OCI-LY3 (cell line): Measurements from ENCODE around the gene OBP2B.
"Not testable (repeated sequence)": the region's sequence is repeated elsewhere in the genome, so short reads cannot be mapped to it uniquely, and the experiment has no call there.

Experiments used
- H2AFZ ChIP-seq: fragments of 200-600, 300-600 bp; shearing (Covaris generic); 2 replicates; pipeline ENCODE4 v1.6.0; 2014; ENCODE audit warnings: antibody characterized with exemption, low read depth, low read length
- H3K27ac ChIP-seq: fragments of 200-600, 300-600 bp; sonication (generic); 2 replicates; pipeline ENCODE4 v1.5.1; 2014; ENCODE audit warnings: mild to moderate bottlenecking, low read length, moderate library complexity, mixed read lengths
- H3K27me3 ChIP-seq: fragments of 200-600, 300-600 bp; sonication (generic); 2 replicates; pipeline ENCODE4 v1.6.1; 2014; ENCODE audit warnings: low read depth, low read length, mixed read lengths
- H3K36me3 ChIP-seq: fragments of 200-600, 300-600 bp; sonication (generic); replicated peaks from 2 replicates; pipeline ENCODE3; 2014; ENCODE audit warnings: low read depth, low read length, mixed read lengths
- H3K4me1 ChIP-seq: fragments of 300-600, 200-600 bp; sonication (generic); 2 replicates; pipeline ENCODE4 v1.6.1; 2014; ENCODE audit warnings: low read length, mixed read lengths
- H3K4me2 ChIP-seq: fragments of 200-600, 300-600 bp; sonication (generic); 2 replicates; pipeline ENCODE4 v1.6.1; 2014; ENCODE audit warnings: low read length, mixed read lengths
- H3K4me3 ChIP-seq: fragments of 300-600, 200-600 bp; sonication (generic); 2 replicates; pipeline ENCODE4 v1.5.1; 2014; ENCODE audit warnings: antibody characterized with exemption, mild to moderate bottlenecking, low read length, moderate library complexity
- H3K79me2 ChIP-seq: fragments of 300-600, 200-600 bp; shearing (Covaris generic); 2 replicates; pipeline ENCODE4 v1.6.1; 2014; ENCODE audit warnings: mild to moderate bottlenecking, low read length, mixed read lengths
- H3K9ac ChIP-seq: fragments of 300-600, 200-600 bp; shearing (Covaris generic); 2 replicates; pipeline ENCODE4 v1.6.0; 2014; ENCODE audit warnings: mild to moderate bottlenecking, low read length, moderate library complexity
- H3K9me3 ChIP-seq: fragments of 200-600, 300-600 bp; shearing (Covaris generic); 2 replicates; pipeline ENCODE4 v1.6.1; 2014; ENCODE audit warnings: low read length, mixed read lengths; ENCODE audit not compliant: insufficient read depth
- H4K20me1 ChIP-seq: fragments of 200-600, 300-600 bp; sonication (generic); 2 replicates; pipeline ENCODE4 v1.6.1; 2016; ENCODE audit warnings: low read length, mixed read lengths; ENCODE audit not compliant: insufficient read depth
- CTCF ChIP-seq: fragments of 200-600, 300-600 bp; sonication (generic); IDR thresholded peaks from 2 replicates; pipeline ENCODE4 v1.5.1; 2014; ENCODE audit warnings: antibody characterized with exemption, low read length, low read depth
- EZH2phosphoT487 ChIP-seq: fragments of 200-600 bp; shearing (Covaris generic); IDR thresholded peaks from 2 replicates; pipeline ENCODE4 v1.6.1; 2018; ENCODE audit warnings: antibody characterized with exemption, mixed run types, low read depth

The OBP2B gene

GRCh38 chr9:133230093-133230492 lies 21.0 kb upstream of the OBP2B start:
- Histone ChIP-seq H3K9me3 (no peaks in the 10 kb centered on the region), H3K36me3 (no peaks in the 10 kb centered on the region), H3K4me1 (no peaks in the 10 kb centered on the region), H3K4me3 (no peak overlapping the region), H3K4me2 (no peak overlapping the region), H3K79me2 (no peaks in the 10 kb centered on the region), H4K20me1 (no peaks in the 10 kb centered on the region), H2AFZ (no peak overlapping the region), H3K9ac (no peak overlapping the region), H3K27me3 (0 out of 2 replicates have a peak, but pooled peaks cover 3% of the 10 kb centered on the region), H3K27ac (no peak overlapping the region)
- TF ChIP-seq EZH2phosphoT487 (no peak), CTCF (no peak)

GRCh38 chr9:133228474-133229193 lies 19.6 kb upstream of the OBP2B start:
- not testable (repeated sequence) for H3K79me2 ChIP-seq, H3K36me3 ChIP-seq, H3K4me1 ChIP-seq, H3K9me3 ChIP-seq, H3K27me3 ChIP-seq, H3K9ac ChIP-seq, H3K4me3 ChIP-seq, H3K4me2 ChIP-seq, H4K20me1 ChIP-seq, H2AFZ ChIP-seq, H3K27ac ChIP-seq

GRCh38 chr9:133227996-133228395 lies 18.9 kb upstream of the OBP2B start:
- not testable (repeated sequence) for H3K4me1 ChIP-seq, H2AFZ ChIP-seq, H3K4me2 ChIP-seq, H3K79me2 ChIP-seq, H3K27me3 ChIP-seq, H3K27ac ChIP-seq, H3K9ac ChIP-seq, H3K36me3 ChIP-seq, H3K4me3 ChIP-seq, H3K9me3 ChIP-seq, H4K20me1 ChIP-seq

- Histone ChIP-seq H3K27me3 (0 out of 2 replicates have a peak, but pooled peaks cover 3% of the 10 kb centered on the region), H3K9ac (no peak overlapping the region), H2AFZ (no peak overlapping the region), H3K4me1 (no peaks in the 10 kb centered on the region), H3K79me2 (no peaks in the 10 kb centered on the region), H3K36me3 (no peaks in the 10 kb centered on the region), H3K9me3 (no peaks in the 10 kb centered on the region), H3K27ac (no peak overlapping the region), H4K20me1 (no peaks in the 10 kb centered on the region), H3K4me3 (no peak overlapping the region), H3K4me2 (no peak overlapping the region)
- TF ChIP-seq CTCF (no peak), EZH2phosphoT487 (no peak)
These were observed 18.3 kb upstream of the OBP2B start for GRCh38 chr9:133227242-133227860.

GRCh38 chr9:133226219-133227171 lies 17.4 kb upstream of the OBP2B start:
- Histone ChIP-seq H3K27me3 (0 out of 2 replicates have a peak, but pooled peaks cover 3% of the 10 kb centered on the region), H3K79me2 (no peaks in the 10 kb centered on the region), H3K4me3 (no peak overlapping the region), H3K27ac (no peak overlapping the region), H3K9me3 (no peaks in the 10 kb centered on the region), H3K9ac (no peak overlapping the region), H3K4me2 (no peak overlapping the region), H4K20me1 (no peaks in the 10 kb centered on the region), H3K4me1 (no peaks in the 10 kb centered on the region), H2AFZ (no peak overlapping the region), H3K36me3 (no peaks in the 10 kb centered on the region)
- TF ChIP-seq CTCF, result no peak
- TF ChIP-seq EZH2phosphoT487, result no peak
